Right lobe of liver (tissue), 4 donors: Measurements from ENCODE around the gene ZNF385A.

Experiments used
- POLR2A ChIP-seq: fragments of 450-650 bp; IDR thresholded peaks from one replicate; pipeline ENCODE4 v1.6.1; 2017; ENCODE audit warnings: antibody characterized with exemption, mild to moderate bottlenecking
- TF ChIP-seq, protein P1 (sequence below), 4 donors: fragments of 200-600 bp in 3 of 4; fragments of 450-650 bp in 1 of 4; IDR thresholded peaks; one replicate each; pipeline versions ENCODE4 v1.5.1 to v1.8.0; 2016 to 2022; ENCODE audit warnings: antibody characterized with exemption in 4 of 4, mild to moderate bottlenecking in 2 of 4
- donor health status: DM: no; HTN: no; CAD: no.
- donor health status: DM: no; HTN: no; CAD: no.
- donor health status: DM: no; HTN: yes; CAD: no.

DNA sequence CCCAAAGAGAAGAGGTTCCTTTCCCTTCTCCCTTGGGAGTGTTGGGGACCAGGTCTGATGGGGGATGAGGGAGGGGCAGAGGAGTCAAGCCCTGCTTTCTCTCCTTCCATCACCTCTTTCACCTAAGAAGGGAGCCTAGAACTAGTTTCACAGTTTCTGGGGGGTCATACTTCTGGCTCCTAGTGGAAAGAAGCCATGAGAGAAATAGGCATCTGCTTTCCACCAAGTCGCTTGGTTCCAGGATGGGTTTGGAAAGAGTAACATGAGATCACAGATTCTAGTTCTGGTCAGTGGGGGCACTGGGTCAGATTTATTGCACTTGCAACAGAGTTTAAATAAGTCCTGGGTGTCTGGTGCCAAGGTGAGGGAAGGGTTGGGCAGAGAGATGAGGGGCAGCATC lies 10.5 kb upstream of the ZNF385A start:
- no peak for TF ChIP-seq POLR2A
- TF ChIP-seq, protein P1, sequence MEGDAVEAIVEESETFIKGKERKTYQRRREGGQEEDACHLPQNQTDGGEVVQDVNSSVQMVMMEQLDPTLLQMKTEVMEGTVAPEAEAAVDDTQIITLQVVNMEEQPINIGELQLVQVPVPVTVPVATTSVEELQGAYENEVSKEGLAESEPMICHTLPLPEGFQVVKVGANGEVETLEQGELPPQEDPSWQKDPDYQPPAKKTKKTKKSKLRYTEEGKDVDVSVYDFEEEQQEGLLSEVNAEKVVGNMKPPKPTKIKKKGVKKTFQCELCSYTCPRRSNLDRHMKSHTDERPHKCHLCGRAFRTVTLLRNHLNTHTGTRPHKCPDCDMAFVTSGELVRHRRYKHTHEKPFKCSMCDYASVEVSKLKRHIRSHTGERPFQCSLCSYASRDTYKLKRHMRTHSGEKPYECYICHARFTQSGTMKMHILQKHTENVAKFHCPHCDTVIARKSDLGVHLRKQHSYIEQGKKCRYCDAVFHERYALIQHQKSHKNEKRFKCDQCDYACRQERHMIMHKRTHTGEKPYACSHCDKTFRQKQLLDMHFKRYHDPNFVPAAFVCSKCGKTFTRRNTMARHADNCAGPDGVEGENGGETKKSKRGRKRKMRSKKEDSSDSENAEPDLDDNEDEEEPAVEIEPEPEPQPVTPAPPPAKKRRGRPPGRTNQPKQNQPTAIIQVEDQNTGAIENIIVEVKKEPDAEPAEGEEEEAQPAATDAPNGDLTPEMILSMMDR (IDR thresholded peaks at IDR 0.05): no peak
